ENCODE measurements around the gene MAD2L1BP.
"Not testable (repeated sequence)": the region's sequence is repeated elsewhere in the genome, so short reads cannot be mapped to it uniquely, and the experiment has no call there.

The MAD2L1BP gene

DNA sequence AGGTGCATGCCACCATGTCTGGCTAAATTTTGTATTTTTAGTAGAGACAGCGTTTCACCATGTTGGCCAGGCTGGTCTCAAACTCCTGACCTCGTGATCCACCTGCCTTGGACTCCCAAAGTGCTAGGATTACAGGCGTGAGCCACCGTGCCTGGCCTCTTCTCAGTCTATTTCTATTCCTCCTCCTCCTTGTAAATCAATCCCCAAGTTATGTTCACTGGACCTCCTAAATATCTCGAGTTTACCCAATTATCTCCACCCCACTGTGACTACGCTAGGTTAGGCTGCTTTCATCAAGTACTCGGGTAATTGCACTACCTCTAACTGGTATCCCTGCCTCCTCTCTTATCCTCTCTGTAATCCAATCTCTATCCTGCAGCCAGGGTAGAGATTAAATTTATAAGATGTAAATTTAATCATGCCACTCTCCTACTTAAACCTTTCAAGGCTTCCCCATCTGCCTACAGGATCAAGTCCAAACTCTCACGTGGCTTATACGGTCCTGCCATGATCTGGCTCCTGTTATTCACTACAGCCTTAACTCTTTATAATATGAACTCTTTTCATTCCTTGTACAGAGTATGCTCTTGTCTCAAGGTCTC lies 837 bp upstream of the MAD2L1BP start:
- H3K27ac Mint-ChIP-seq = peak overlapping the region; percentile 95
- peaks cover 6% of the 10 kb centered on the region for H3K36me3 Mint-ChIP-seq
- H3K4me1 Mint-ChIP-seq (ENCODE audit: low read depth) = peaks cover 50% of the 10 kb centered on the region
- no peaks in the 10 kb centered on the region for H3K9me3 Mint-ChIP-seq (ENCODE audit: low read depth)
- H3K27me3 Mint-ChIP-seq = no peaks in the 10 kb centered on the region
- peak overlapping the region; percentile 99 for H3K4me3 Mint-ChIP-seq

DNA sequence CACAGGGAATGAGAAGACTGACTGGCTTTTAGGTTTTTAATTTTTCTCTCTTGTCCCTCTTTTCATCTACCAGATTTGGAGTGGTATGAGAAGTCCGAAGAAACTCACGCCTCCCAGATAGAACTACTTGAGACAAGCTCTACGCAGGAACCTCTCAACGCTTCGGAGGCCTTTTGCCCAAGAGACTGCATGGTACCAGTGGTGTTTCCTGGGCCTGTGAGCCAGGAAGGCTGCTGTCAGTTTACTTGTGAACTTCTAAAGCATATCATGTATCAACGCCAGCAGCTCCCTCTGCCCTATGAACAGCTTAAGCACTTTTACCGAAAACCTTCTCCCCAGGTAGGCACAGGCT lies 644 bp downstream of the MAD2L1BP start:
- Mint-ChIP-seq H3K36me3 (peaks cover 10% of the 10 kb centered on the region), H3K27me3 (no peaks in the 10 kb centered on the region), H3K9me3 (ENCODE audit: low read depth) (no peaks in the 10 kb centered on the region)

GRCh38 chr6:43639984-43640800 lies 4.6 kb downstream of the MAD2L1BP start:
- H3K4me1 Mint-ChIP-seq (ENCODE audit: low read depth) = peaks cover 53% of the 10 kb centered on the region
- H3K9me3 Mint-ChIP-seq (ENCODE audit: low read depth) = no peaks in the 10 kb centered on the region
- H3K36me3 Mint-ChIP-seq = peaks cover 16% of the 10 kb centered on the region
- H3K27me3 Mint-ChIP-seq = no peaks in the 10 kb centered on the region
- H3K27ac Mint-ChIP-seq = no peak overlapping the region
- peak overlapping the region; percentile 74 for H3K4me3 Mint-ChIP-seq

More for the DNA sequence above, 644 bp downstream of the MAD2L1BP start:
- Mint-ChIP-seq H3K4me1 (ENCODE audit: low read depth) (peaks cover 54% of the 10 kb centered on the region), H3K4me3 (peak overlapping the region; percentile 99), H3K27ac (peak overlapping the region; percentile 95)

- Mint-ChIP-seq H3K36me3 (peaks cover 11% of the 10 kb centered on the region), H3K4me1 (ENCODE audit: low read depth) (peaks cover 22% of the 10 kb centered on the region), H3K9me3 (ENCODE audit: low read depth) (no peaks in the 10 kb centered on the region), H3K27me3 (no peaks in the 10 kb centered on the region), H3K27ac (peak within 1 kb of the TSS; percentile 11), H3K4me3 (peak within 1 kb of the TSS; percentile 83)
These were observed 9.4 kb downstream of the MAD2L1BP start, which contains the start of gene RSPH9 for GRCh38 chr6:43644940-43645612. RSPH9 (plus strand) TSS chr6:43645036; CDS start chr6:43645099, 63 bp downstream.

DNA sequence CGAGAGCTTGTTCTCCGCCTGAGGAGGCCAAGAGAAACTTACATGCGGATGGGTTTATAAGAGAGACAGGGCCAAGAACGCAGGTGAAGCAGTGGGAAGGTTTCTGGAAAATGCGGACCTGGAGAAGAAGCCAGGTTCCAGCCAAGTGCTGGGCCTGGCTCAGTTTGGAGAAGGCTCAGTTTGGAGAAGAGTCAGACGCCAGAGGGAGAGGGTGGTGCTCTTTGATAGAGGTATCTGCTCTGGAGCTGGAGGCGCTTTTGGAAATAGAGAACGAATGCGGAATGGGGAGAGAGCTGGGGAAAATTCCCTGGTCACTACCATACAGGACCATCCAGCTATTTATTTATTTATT lies 9.9 kb downstream of the MAD2L1BP start:
- Mint-ChIP-seq H3K27ac (no peak overlapping the region), H3K4me1 (ENCODE audit: low read depth) (peaks cover 17% of the 10 kb centered on the region), H3K9me3 (ENCODE audit: low read depth) (no peaks in the 10 kb centered on the region), H3K27me3 (no peaks in the 10 kb centered on the region), H3K4me3 (peak overlapping the region; percentile 83), H3K36me3 (peaks cover 9% of the 10 kb centered on the region)

DNA sequence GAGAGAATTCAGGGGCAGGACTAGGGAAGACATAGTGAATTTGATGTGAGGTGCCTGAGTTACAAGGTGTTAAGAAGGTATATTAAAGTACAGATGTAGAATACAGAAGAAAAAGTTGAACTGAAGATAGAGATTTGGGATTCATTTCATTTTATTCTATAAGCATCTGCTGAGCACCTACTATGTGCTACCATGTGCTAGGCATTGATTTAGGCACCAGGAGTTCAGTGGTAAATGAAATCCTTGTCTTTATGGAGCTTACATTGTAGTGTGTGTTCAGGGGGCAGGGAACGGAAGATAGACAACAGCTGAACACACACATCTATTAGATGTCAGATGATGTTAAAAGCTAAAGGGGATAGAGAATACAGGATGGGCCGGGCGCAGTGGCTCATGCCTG lies 12.0 kb downstream of the MAD2L1BP start:
- Mint-ChIP-seq H3K27me3 (no peaks in the 10 kb centered on the region), H3K4me3 (no peak overlapping the region)

GRCh38 chr6:43648248-43648647 lies 12.6 kb downstream of the MAD2L1BP start:
- Mint-ChIP-seq H3K4me1 (ENCODE audit: low read depth) (peaks cover 11% of the 10 kb centered on the region), H3K9me3 (ENCODE audit: low read depth) (no peaks in the 10 kb centered on the region), H3K27me3 (no peaks in the 10 kb centered on the region), H3K36me3 (peaks cover 2% of the 10 kb centered on the region), H3K4me3 (no peak overlapping the region), H3K27ac (no peak overlapping the region)

More for the DNA sequence above, 12.0 kb downstream of the MAD2L1BP start:
- no peaks in the 10 kb centered on the region for H3K9me3 Mint-ChIP-seq (ENCODE audit: low read depth)
- peaks cover 5% of the 10 kb centered on the region for H3K36me3 Mint-ChIP-seq
- no peak overlapping the region for H3K27ac Mint-ChIP-seq
- peaks cover 11% of the 10 kb centered on the region for H3K4me1 Mint-ChIP-seq (ENCODE audit: low read depth)

- H3K9me3 Mint-ChIP-seq (ENCODE audit: low read depth); H3K4me1 Mint-ChIP-seq (ENCODE audit: low read depth); H3K27me3 Mint-ChIP-seq; H3K27ac Mint-ChIP-seq; H3K36me3 Mint-ChIP-seq; H3K4me3 Mint-ChIP-seq: not testable (repeated sequence)
These were observed 17.2 kb downstream of the MAD2L1BP start for GRCh38 chr6:43652822-43653221.

DNA sequence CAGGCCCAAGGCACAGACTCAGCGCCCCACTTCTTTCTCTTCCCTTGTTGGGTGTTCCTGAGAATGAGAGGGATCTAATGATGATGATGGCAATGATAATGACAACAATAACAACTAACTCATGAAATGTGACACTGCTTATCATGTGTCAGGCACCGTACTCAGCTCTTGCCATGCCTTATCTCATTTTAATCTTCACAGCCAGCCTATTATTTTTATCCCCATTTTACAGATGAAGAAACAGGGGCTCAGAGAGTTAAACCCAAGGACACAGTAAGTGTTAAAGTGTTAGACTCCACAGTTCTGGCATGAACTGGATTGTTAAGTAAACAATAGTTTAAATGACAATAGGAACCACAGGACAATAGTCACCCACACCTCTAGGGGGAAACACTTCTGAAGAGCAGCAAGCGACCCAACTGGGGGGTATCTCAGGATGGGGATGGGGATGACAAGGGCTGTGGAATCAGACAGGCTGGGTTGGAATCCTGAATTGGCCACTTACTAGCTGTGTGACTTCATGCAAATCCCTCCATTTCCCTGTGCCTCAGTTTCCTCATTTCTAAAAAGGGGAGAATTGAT lies 21.7 kb downstream of the MAD2L1BP start:
- Mint-ChIP-seq H3K27ac (no peak overlapping the region), H3K4me1 (ENCODE audit: low read depth) (no peaks in the 10 kb centered on the region), H3K27me3 (peaks cover 1% of the 10 kb centered on the region), H3K4me3 (no peak overlapping the region), H3K36me3 (no peaks in the 10 kb centered on the region), H3K9me3 (ENCODE audit: low read depth) (no peaks in the 10 kb centered on the region)

DNA sequence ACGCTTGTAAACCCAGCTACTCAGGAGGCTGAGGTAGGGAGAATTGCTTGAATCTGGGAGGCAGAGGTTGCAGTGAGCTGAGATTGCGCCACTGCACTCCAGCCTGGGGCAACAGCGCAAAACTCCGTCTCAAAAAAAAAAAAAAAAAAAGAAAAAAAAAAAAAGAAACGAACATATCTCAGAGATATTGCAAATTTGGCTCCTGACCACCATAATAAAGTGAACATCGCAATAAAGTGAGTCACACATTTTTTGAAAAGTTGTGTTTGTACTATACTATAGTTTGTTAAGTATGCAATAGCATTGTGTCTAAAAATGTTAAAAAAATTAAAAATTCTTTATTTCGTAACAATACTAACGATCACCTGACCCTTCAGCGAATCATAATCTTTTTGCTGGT lies 22.5 kb downstream of the MAD2L1BP start:
- Mint-ChIP-seq H3K4me3 (no peak overlapping the region), H3K4me1 (ENCODE audit: low read depth) (no peaks in the 10 kb centered on the region), H3K27me3 (peaks cover 1% of the 10 kb centered on the region), H3K9me3 (ENCODE audit: low read depth) (no peaks in the 10 kb centered on the region), H3K27ac (no peak overlapping the region), H3K36me3 (no peaks in the 10 kb centered on the region)

DNA sequence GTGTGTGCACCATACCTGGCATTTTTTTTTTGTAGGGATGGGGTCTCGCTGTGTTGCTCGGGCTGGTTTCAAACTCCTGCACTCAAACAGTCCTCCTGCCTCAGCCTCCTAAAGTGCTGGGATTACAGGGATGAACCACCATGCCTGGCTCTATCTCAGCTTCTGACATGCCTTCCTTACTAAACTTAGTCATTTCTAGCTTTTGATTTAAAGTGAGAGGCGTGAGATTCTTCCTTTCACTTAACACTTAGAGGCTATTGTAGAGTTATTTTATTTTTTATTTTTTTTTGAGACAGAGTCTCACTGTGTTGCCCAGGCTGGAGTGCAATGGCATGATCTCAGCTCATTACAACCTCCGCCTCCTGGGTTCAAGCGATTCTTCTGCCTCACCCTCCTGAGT lies 27.3 kb downstream of the MAD2L1BP start:
- not testable (repeated sequence) for H3K36me3 Mint-ChIP-seq; H3K4me1 Mint-ChIP-seq (ENCODE audit: low read depth); H3K27me3 Mint-ChIP-seq; H3K4me3 Mint-ChIP-seq; H3K9me3 Mint-ChIP-seq (ENCODE audit: low read depth); H3K27ac Mint-ChIP-seq

- no peaks in the 10 kb centered on the region for H3K9me3 Mint-ChIP-seq (ENCODE audit: low read depth)
- H3K4me1 Mint-ChIP-seq (ENCODE audit: low read depth) = peaks cover 15% of the 10 kb centered on the region
- H3K27ac Mint-ChIP-seq = no peak overlapping the region
- no peaks in the 10 kb centered on the region for H3K27me3 Mint-ChIP-seq
- H3K4me3 Mint-ChIP-seq = no peak overlapping the region
- no peaks in the 10 kb centered on the region for H3K36me3 Mint-ChIP-seq
These were observed 29.7 kb downstream of the MAD2L1BP start for GRCh38 chr6:43665376-43665775.

- Mint-ChIP-seq H3K27me3 (no peaks in the 10 kb centered on the region), H3K9me3 (ENCODE audit: low read depth) (no peaks in the 10 kb centered on the region), H3K36me3 (no peaks in the 10 kb centered on the region), H3K4me1 (ENCODE audit: low read depth) (peaks cover 15% of the 10 kb centered on the region), H3K4me3 (no peak overlapping the region), H3K27ac (no peak overlapping the region)
These were observed 30.7 kb downstream of the MAD2L1BP start for GRCh38 chr6:43666196-43666920.

- Mint-ChIP-seq H3K27me3 (no peaks in the 10 kb centered on the region), H3K4me1 (ENCODE audit: low read depth) (peaks cover 15% of the 10 kb centered on the region), H3K9me3 (ENCODE audit: low read depth) (no peaks in the 10 kb centered on the region), H3K36me3 (no peaks in the 10 kb centered on the region), H3K27ac (no peak overlapping the region), H3K4me3 (peak overlapping the region; percentile 52)
These were observed 31.9 kb downstream of the MAD2L1BP start for GRCh38 chr6:43667245-43668150.

Data from activated naive CD8-positive, alpha-beta T cell (primary cell).